HG02970 (cell line): Measurements from ENCODE around the gene PHIP.
"Not testable (repeated sequence)": the region's sequence is repeated elsewhere in the genome, so short reads cannot be mapped to it uniquely, and the experiment has no call there.

Source experiments
- ATAC-seq: cut with Tn5 transposase; IDR thresholded peaks from one replicate; pipeline ENCODE4 v1.9.1; 2021; ENCODE audit warnings: mild to moderate bottlenecking, moderate library complexity, moderate number of reproducible peaks; ENCODE audit not compliant: unreplicated experiment, low FRiP score

PHIP gene

DNA sequence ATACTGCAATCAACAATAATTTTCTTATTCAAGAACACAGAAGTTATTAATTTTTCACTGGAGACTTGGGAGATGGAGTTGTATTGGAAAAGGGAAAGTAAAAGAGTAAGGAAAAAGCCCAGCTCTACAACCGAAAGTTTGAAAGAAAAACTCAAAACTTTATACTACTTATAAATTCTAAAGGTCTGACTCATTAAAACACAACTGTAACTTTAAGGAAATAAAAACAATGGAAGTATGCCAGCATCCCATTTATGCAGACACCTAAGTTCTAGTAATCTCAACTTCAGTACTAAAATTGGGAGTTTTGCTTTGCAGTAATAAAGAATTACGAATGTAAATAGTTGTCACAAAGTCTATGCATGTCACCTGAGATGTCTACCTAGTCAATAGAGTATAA is 130.1 kb downstream of the PHIP start:
- no peak for ATAC-seq

DNA sequence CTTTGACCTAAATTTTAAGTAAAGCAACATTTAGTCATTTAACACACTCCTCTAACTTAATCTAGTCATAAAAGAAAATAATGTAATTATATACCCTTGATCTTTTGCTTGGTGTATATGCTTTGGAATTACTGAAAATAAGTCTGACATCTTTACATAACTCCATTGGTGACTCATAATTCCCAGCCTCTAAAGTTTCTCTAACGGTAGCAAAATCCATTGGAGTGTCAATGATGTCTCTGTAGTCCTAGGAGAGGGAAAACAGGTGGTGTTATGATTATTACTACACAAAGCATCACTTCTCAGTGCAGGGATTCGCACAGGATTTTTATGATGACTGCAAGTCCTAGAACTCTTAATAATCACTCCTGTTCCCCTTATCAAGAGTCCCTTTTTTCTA is 130.5 kb downstream of the PHIP start:
- ATAC-seq = no peak

DNA sequence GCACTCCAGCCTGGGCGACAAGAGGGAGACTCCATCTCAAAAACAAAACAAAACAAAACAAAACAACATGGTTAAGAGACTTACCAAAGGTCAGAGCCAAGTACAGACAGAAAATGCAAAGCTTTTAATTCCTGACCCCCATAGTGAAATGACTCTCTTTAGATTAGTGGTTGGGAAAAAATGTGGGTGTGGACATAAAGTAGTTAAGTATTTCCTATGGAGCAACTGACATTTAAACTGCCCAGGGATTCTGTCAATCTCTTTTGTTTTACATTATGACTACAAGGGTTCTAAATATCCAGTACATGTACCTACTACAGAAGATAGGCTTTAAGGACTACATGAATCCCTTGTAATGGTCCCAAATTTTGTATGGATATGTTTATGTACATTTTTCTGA is 135.6 kb downstream of the PHIP start:
- no peak for ATAC-seq

DNA sequence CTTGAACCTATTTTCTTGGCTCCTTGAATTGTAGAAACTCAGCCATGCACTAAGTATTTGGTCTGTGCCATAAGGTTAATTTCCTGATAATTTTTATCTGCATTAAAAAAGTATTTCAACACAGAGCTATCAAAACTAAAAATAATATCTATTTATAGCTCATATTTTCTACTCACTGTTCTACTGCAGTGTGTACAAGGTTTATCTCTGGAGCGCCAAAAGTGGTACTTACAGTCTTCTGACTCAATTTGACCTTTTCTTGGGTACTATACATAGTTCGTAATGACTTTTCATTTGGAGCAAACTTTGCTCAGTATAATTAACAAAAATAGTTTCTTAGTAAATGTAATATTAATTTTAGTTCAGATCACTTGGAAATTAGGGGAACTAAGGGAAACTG is 141.5 kb downstream of the PHIP start:
- ATAC-seq = no peak

DNA sequence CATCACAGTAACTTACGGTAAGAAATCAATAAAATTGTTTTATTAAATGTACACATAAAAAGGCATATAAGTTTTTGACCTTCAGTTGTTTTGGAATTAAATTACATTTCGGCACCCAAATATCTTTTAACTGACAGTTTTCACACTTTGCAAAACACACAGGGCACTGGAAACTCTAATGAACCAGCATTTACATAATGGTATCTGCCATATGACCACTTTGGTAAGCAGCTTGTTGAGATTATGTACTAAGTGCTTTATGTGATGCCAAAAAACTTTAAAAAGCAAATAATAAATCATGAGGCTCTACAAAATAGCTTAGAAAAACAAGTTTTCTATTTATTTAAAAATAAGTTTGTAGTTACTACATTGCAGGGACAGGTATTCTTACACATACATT is 142.5 kb downstream of the PHIP start:
- no peak for ATAC-seq

DNA sequence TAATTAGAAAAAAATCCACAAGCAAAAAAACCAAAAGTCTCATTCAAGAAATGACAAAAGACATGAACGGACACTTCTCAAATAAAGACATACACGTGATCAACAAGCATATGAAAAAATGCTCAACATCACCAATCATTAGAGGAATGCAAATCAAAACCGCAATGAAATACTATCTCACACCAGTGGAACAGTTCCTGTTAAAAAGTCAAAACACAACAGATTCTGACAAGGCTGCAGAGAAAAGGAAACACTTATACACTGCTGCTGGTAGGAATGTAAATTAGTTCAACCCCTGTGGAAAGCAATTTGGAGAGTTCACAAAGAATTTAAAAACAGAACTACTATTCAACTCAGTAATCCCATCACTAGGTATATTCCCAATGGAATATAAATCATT is 152.7 kb downstream of the PHIP start:
- ATAC-seq = no peak

DNA sequence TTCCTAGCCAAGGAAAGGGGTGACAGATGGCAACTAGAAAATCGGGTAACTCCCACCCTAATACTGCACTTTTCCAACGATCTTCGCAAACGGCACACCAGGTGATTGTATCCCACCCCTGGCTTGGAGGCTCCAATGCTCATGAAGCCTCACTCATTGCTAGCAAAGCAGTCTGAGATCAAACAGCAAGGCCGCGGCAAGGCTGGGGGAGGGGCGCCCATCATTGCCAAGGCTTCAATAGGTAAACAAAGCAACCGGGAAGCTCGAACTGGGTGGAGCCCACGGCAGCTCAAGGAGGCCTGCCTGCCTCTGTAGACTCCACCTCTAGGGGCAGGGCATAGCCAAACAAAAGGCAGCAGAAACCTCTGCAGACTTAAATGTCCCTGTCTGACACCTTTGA is 156.9 kb downstream of the PHIP start:
- not testable (repeated sequence) for ATAC-seq

DNA sequence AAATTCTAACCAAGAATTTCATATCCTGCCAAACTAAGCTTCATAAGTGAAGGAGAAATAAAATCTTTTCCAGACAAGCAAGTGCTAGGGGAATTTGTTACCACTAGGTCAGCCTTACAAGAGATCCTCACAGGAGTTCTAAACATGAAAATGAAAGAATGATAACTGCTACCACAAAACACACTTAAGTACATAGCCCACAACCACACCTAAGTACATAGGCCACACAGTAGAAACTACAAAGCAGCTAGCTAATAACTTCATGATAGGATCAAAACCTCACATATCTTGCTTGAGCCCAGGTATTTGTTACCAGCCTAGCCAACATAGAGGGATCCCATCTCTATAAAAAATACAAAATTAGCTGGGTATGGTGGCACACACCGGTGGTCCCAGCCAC is 160.3 kb downstream of the PHIP start:
- no peak for ATAC-seq

DNA sequence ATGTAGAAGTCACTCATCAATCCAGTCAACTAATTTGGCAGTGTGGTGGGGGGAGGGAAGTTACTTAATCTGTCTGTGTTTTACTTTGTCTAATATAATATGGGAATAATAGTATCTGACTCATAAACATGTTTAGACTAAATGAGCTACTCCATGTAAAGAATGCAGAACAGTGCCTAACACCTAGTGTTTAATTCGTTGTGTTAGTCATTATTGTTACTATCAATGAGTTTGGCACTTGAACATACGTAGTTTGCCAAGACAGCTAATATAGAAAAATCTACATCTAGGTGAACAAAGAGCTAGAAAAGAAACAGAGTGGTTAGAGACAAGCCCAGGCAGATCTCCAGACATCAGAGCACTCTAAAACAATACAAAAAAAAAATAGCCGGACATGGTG is 161.6 kb downstream of the PHIP start:
- no peak for ATAC-seq

DNA sequence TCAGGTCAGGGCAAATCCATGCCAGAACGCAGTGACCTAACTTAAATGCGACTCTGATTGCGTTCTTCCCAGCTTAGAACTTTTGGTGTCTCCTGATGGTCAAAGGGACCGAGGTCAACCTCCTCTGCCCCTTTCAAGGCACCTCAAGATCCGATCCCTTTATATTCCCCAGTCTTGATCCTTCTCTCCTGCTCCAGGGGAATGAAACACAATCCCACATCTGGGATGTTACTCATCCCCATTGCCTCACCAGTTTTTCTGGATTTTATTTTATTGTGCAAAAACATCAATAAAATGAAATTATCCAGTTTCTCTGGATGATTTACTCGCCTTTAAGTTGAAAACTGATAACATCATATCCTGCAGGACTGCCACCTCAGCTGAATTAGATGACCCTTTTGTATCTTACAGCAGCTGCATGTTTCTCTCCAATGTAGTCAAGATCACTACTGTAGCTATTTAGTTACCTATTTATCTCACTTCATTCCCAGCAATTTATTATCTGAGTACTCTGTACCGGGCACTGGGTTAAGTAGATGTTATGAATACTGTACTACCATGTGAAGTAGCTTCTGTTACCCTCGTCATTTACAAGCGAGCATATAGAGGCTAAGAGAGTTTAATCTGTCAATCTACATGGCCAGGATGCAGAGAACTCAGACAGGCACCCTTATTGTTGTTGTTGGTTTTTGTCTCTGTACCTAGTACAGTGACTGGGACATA is 166.7 kb downstream of the PHIP start:
- ATAC-seq = no peak

DNA sequence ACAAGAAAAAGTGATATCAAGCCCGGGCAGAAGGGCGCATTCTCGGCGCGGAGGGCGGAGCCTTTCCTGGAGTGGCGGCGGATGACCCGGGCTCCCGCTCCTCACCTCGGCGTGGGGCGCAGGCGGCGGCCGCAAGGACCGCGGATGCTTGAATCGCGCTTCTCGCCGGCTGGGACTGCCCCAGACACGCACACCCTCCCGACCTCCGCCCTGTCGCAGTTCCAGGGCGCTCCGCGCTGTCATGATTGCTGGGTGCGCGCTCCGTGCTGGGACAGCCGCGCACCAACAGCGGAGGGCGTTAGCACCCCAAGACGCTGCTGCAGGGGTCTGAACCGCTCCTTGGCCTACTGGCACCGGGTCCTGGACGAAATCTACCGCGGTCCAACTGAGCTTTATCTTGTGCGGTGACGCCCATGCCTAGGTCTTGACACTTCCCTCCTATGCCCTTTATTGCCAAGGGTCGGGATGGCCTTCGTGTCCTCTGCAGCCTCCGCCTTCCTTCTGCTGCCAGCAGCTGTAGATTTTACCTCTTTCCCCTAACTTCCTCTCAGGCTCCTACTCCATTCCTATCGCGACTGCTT is 167.4 kb downstream of the PHIP start:
- no peak for ATAC-seq

DNA sequence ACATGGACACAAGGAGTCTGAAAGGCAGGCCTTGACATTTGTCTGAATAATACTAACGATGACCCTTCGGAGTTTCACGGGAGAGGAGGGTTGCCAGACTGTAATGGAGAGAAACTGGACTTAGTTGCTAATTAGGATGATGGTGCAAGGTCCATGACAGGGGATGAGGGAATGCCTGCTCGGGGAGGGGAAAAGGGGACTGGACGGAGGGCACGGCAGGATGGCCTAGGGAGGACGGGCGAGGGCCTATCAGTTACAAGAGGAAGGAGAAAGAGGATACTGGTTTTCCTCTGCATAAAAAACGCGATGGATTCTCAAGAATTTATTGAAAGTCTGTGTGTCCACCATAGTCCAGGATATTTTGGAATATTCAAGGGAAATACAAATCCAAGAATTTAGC is 168.0 kb downstream of the PHIP start:
- ATAC-seq = no peak

DNA sequence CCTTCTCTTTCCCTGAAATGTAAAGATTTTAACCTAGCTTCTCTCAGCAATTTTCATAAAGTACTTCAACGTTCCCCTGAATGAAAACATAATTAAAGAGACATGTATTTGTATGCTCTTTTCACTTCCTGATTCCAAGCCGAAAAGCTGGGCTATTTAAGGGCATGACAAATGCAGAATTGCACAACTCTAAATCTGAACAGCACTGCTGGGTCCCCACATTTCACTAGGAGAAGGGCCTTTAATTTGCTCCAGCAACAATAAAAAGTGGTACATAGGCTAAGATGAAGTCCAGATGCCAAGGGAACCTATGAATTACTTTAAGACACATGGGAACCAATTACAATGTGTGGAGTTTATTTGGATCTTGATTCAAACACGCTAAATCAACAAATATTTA is 168.7 kb downstream of the PHIP start:
- no peak for ATAC-seq

DNA sequence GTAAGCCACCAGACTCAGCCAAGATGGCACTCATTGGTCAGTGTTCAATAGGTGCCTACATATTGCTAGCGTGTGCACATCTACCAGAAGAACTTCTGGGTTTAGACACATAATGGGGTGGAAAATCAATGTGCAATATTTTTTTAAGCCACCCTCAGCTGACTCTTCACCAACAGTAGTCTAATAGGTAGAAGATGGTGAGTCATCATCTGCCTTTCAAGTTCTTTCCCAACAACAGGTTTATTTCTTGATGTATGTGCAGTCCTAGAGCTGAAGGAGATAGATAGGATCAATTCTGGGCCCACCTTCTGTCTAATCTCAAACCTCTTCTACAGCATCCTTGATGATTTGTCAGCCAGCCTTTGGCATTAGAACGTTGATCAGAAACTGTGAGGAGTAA is 169.4 kb downstream of the PHIP start:
- no peak for ATAC-seq

DNA sequence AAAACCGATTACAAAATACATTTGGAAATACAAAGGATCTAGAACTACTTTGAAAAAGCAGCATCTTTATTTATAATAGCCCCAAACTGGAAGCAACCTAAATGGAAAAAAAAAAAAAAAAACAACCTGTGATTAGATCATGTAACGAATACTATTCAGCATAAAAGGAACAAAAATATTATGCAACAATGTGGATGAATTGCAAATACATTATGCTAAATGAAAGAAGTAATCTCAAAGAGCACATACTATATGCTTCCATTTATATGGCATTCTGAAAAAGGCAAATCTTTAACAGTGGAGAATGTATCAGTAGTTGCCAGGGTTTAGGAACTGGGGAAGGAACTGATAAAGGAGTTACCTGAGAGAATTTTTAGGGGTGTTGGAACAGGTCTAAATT is 181.8 kb downstream of the PHIP start:
- ATAC-seq = no peak

DNA sequence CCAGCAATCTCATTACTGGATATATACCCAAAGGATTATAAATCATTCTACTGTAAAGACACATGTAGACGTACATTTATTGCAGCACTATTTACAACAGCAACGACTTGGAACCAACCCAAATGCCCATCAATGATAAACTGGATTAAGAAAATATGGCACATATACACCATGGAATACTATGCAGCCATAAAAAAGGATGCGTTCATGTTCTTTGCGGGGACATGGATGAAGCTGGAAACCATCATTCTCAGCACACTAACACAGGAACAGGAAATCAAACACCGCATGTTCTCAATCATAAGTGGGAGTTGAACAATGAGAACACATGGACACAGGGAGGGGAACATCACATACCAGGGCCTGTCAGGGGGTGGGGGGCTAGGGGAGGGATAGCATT is 188.2 kb downstream of the PHIP start:
- ATAC-seq = not testable (repeated sequence)
